Heart left ventricle (tissue), 16 donors: ENCODE measurements around the gene GRIP2. TPM values are rescaled to one million over a fixed set of nuclear protein-coding genes. Genes with fewer than 3 reads are reported as not detected.

ENCODE experiments used
- ATAC-seq, 4 donors: fragments of 200-7000 bp; cut with Tn5 transposase; one replicate each; pipeline ENCODE4 v1.9.1; 2020 to 2022; ENCODE audit warnings: moderate library complexity in 4 of 4, mild to moderate bottlenecking in 3 of 4, moderate number of reproducible peaks in 1 of 4
- DNase-seq, 5 donors: peaks; one replicate each; pipeline ENCODE4 v3.0.0-alpha.2; 2020
- H3K27ac ChIP-seq, 12 donors: fragments of 200-600 bp; sonication (generic) in 4 of 12; one replicate each; pipeline versions ENCODE4 v1.5.0 to v1.8.0; 2016 to 2022; ENCODE audit warnings: mild to moderate bottlenecking in 2 of 12
- H3K27me3 ChIP-seq, 9 donors: fragments of 200-600 bp; sonication (generic) in 2 of 9; one replicate each; pipeline versions ENCODE4 v1.5.1 to v1.8.0; 2016 to 2022; ENCODE audit warnings: mild to moderate bottlenecking in 3 of 9
- H3K36me3 ChIP-seq, 9 donors: fragments of 200-600 bp; sonication (generic) in 2 of 9; one replicate each; pipeline versions ENCODE4 v1.5.0 to v1.8.0; 2018 to 2022; ENCODE audit warnings: mild to moderate bottlenecking in 2 of 9
- H3K4me1 ChIP-seq, 12 donors: fragments of 200-600 bp; sonication (generic) in 4 of 12; one replicate each; pipeline versions ENCODE4 v1.5.0 to v1.8.0; 2016 to 2022; ENCODE audit warnings: mild to moderate bottlenecking in 3 of 12
- H3K4me3 ChIP-seq, 12 donors: fragments of 200-600 bp; sonication (generic) in 4 of 12; one replicate each; pipeline versions ENCODE4 v1.5.0 to v1.8.0; 2017 to 2022; ENCODE audit warnings: mild to moderate bottlenecking in 9 of 12, moderate library complexity in 4 of 12
- H3K9me3 ChIP-seq, 12 donors: fragments of 200-600 bp; sonication (generic) in 4 of 12; one replicate each; pipeline versions ENCODE4 v1.5.0 to v1.8.0; 2016 to 2022; ENCODE audit warnings: mild to moderate bottlenecking in 1 of 12
- POLR2A ChIP-seq, 2 donors: fragments of 450-650 bp; IDR thresholded peaks; one replicate each; pipeline ENCODE4 v1.6.1; 2017; ENCODE audit warnings: antibody characterized with exemption in 2 of 2, mild to moderate bottlenecking in 2 of 2, moderate library complexity in 2 of 2
- WGBS, 4 donors: extraction: QIAGEN DNeasy Blood & Tissue Kit in 2 of 4; methylation state at CpG; one replicate each; pipeline versions ENCODE4 v1.1.5 to v1.1.7; 2013 to 2018; 5-methylcytosine and 5-hydroxymethylcytosine counted together
- intact Hi-C, 10 donors: fragments of 100-400 bp; cut with DNase I; formaldehyde crosslinking; loops; one replicate each; pipeline versions ENCODE4 v1.11.1 to v1.14.2; 2022
- polyA plus RNA-seq, 2 donors: library from polyadenylated mRNA; stranded (reverse); fragments of 200-250 nt; gene quantifications; one replicate each; pipeline ENCODE4 v1.2.3, GENCODE V29; 2013
- total RNA-seq, 9 donors: library from RNA; depleted of rRNA in 2 of 9; stranded (reverse); fragments of >200 nt in 2 of 9; fragmentation: NEBNext Ultra II Directional in 3 of 9; extraction: Animal tissue kit (Norgen Biotek cat#: 25700) in 3 of 9; gene quantifications; one replicate each; pipeline versions ENCODE4 v1.1.0 to v1.2.4, GENCODE V29; 2016 to 2023
- TF ChIP-seq, protein P1 (sequence below), 12 donors: fragments of 200-600 bp; sonication (generic) in 4 of 12; IDR thresholded peaks; one replicate each; pipeline versions ENCODE4 v1.5.0 to v1.8.0; 2018 to 2022; ENCODE audit warnings: antibody characterized with exemption in 12 of 12, mild to moderate bottlenecking in 5 of 12
- donor health status: ischemic (EF 13 %, LVEDD 7.1; RV severe dilation, severe dysfunction).
- donor health status: healthy with polysubstance abuse.
- donor health status: DM: no; HTN: yes; CAD: no.
- donor health status: DM: no; HTN: no; CAD: no.
- donor health status: ischemic (EF 25% LVEDD 6.9; RV normal size, moderate dysfunction).
- donor health status: ischemic (EF 25% LVEDD 5.7; RV mildly dilated, moderate dysfunction).
- donor health status: healthy.
- donor health status: DM: yes; HTN: yes; CAD: no.
- donor health status: ischemic (EF 35%, LVEDD 5.7; RV mildly dilated, moderate dysfunction).
- donor health status: nonischemic (EF 11% LVEDD 7.7; RV severe dilation, severe dysfunction).
- donor health status: DM: yes; HTN: yes; CAD: no.
- donor health status: PGD.
- donor health status: ischemic (EF 29% LVEDD 5.4; RV normal size, mild dysfunction).
- donor health status: nonischemic (EF 23%, LVEDD 6.1; RV moderate dilation, normal function).

Gene GRIP2
- total and polyA plus RNA-seq, 11 donors = 5.8 to 56.7 (median 28.7) TPM

DNA sequence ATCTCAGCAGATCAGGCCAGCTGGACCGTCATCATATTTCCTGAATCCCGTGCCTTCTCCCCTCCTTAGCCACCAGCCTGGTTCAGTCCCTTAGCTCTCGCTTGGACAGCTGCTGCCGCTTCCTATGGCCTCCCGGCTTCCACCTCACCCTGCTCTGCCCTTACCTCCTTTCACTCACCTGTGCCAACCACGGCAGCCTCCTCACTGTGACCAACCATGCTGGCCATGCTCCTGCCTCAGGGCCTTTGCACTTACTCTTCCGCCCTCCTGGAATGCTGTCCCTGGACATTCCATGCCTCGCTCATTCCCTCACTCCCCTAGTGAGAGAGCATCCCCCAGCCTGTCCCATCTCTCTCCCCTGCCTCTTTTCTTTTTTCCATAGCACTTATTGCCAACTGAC, 19.2 kb downstream of the GRIP2 start:
- intact Hi-C loops = no loop called here
- peaks cover 0 to 35% (median 13%) of the 10 kb centered on the region in 9 donors for H3K36me3 ChIP-seq
- peaks cover 0 to 73% (median 40%) of the 10 kb centered on the region in 12 donors for H3K4me1 ChIP-seq
- no peaks in the 10 kb centered on the region for H3K9me3 ChIP-seq
- peak overlapping the region in 10 of 12 donors; percentile 75 to 96 (median 92) for H3K27ac ChIP-seq
- ATAC-seq = no peak
- no peaks in the 10 kb centered on the region for H3K27me3 ChIP-seq
- DNase-seq = peak in 3 of 5 donors; percentile 4 to 21 (median 17)
- 74 to 84% (median 80%) methylated on average over 8 of the region's 8 CpGs for WGBS, 4 donors
- no peak overlapping the region for H3K4me3 ChIP-seq
- no peak for TF ChIP-seq POLR2A (IDR thresholded peaks at IDR 0.05)
- TF ChIP-seq, protein P1, sequence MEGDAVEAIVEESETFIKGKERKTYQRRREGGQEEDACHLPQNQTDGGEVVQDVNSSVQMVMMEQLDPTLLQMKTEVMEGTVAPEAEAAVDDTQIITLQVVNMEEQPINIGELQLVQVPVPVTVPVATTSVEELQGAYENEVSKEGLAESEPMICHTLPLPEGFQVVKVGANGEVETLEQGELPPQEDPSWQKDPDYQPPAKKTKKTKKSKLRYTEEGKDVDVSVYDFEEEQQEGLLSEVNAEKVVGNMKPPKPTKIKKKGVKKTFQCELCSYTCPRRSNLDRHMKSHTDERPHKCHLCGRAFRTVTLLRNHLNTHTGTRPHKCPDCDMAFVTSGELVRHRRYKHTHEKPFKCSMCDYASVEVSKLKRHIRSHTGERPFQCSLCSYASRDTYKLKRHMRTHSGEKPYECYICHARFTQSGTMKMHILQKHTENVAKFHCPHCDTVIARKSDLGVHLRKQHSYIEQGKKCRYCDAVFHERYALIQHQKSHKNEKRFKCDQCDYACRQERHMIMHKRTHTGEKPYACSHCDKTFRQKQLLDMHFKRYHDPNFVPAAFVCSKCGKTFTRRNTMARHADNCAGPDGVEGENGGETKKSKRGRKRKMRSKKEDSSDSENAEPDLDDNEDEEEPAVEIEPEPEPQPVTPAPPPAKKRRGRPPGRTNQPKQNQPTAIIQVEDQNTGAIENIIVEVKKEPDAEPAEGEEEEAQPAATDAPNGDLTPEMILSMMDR (IDR thresholded peaks at IDR 0.05) = no peak

DNA sequence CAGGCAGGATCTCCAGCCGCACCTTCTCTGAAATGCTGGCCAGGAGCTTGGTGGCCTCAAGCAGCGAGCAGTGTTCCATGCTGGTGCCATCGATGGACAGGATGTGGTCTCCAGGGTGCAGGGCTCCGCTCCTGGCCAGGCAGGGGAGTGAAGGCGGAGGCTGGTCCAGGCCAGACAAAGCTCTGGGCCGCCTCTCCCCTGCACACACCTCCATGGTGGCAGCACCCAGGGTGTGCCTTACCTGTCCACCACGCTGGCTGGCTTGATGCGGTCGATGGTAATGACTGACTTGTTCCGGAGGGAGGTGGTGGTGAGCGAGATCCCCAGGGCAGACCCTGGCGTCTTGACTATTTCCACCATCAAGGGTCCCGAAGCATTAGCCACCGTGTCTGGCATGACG, 20.0 kb downstream of the GRIP2 start:
- no peaks in the 10 kb centered on the region for H3K27me3 ChIP-seq
- no peaks in the 10 kb centered on the region for H3K9me3 ChIP-seq
- TF ChIP-seq POLR2A (IDR thresholded peaks at IDR 0.05) = no peak
- H3K4me1 ChIP-seq = peaks cover 0 to 65% (median 33%) of the 10 kb centered on the region in 12 donors
- no peak overlapping the region for H3K4me3 ChIP-seq
- intact Hi-C loops = no loop called here
- 86 to 88% (median 87%) methylated on average over 15 of the region's 15 CpGs for WGBS, 4 donors
- H3K27ac ChIP-seq = peak overlapping the region in 7 of 12 donors; percentile 22 to 96 (median 92)
- ATAC-seq (no peak), DNase-seq (peak in 2 of 5 donors; percentile 6 to 16)
- peaks cover 0 to 44% (median 13%) of the 10 kb centered on the region in 9 donors for H3K36me3 ChIP-seq

DNA sequence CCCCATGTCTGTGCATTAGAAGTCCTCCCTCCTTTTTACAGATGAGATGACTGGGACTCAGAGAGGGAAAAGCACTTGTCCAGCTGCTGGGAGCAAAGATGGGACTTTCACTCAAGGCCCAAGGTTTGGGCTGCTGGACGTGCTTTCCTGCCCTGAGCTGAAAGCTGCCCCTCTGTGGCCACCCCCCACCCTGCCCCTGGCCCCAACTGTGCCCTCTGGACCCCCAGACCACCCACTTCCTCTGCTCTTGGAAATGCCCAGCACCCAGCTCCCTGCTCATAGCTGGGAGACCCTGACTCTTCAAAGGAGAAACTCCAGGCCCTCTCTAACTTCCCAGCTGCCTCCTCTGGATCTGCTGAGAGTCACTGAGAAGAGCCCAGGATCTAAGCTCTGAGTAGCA, 20.7 kb downstream of the GRIP2 start:
- no peak overlapping the region for H3K4me3 ChIP-seq
- H3K27ac ChIP-seq = peak overlapping the region in 3 of 12 donors; percentile 20 to 93 (median 92)
- WGBS, 4 donors = 71 to 90% (median 77%) methylated on average over 1 of the region's 1 CpG
- no peak for ATAC-seq
- DNase-seq = peak in 2 of 5 donors; percentile 3 to 4
- intact Hi-C loops = loop anchor here in 3 of 10 donors (10.0 kb wide), 3 partner anchors 85 to 405 kb away; no protein-coding TSS in a partner anchor
- TF ChIP-seq, protein P1 (IDR thresholded peaks at IDR 0.05) = no peak
- TF ChIP-seq POLR2A (IDR thresholded peaks at IDR 0.05) = no peak
- H3K27me3 ChIP-seq = no peaks in the 10 kb centered on the region
- peaks cover 0 to 50% (median 13%) of the 10 kb centered on the region in 9 donors for H3K36me3 ChIP-seq
- peaks cover 0 to 57% (median 27%) of the 10 kb centered on the region in 12 donors for H3K4me1 ChIP-seq
- no peaks in the 10 kb centered on the region for H3K9me3 ChIP-seq

DNA sequence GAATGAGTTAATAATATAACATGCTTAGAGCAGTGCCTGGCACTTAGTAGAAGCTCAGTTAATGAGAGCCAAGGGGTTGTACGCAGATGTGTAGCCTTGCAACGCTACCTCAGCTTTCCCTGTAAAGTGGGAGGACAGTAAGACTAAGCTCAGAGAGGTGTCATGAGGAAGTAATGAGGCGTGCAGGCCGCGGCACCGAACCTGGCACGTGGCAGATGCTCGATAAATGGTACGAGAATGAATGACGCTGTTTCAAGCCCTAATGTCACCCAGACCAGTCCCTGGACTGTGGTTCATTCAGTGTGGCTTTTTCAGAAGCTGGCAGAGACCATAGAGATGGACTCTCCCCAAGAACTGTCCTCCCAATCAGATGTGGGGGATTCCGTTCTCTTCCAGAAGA, 21.2 kb downstream of the GRIP2 start:
- no peak for ATAC-seq
- intact Hi-C loops = loop anchor here in 3 of 10 donors (10.0 kb wide), 3 partner anchors 86 to 406 kb away; no protein-coding TSS in a partner anchor
- no peak for TF ChIP-seq POLR2A (IDR thresholded peaks at IDR 0.05)
- TF ChIP-seq, protein P1 (IDR thresholded peaks at IDR 0.05) = no peak

More for the DNA sequence above, 21.2 kb downstream of the GRIP2 start:
- no peaks in the 10 kb centered on the region for H3K9me3 ChIP-seq
- WGBS, 4 donors = 91 to 96% (median 93%) methylated on average over 11 of the region's 11 CpGs
- H3K4me3 ChIP-seq = no peak overlapping the region
- peak overlapping the region in 5 of 12 donors; percentile 18 to 93 (median 34) for H3K27ac ChIP-seq
- DNase-seq = peak in 2 of 5 donors; percentile 2 to 3
- H3K36me3 ChIP-seq = peaks cover 0 to 55% (median 13%) of the 10 kb centered on the region in 9 donors
- peaks cover 0 to 52% (median 24%) of the 10 kb centered on the region in 12 donors for H3K4me1 ChIP-seq
- no peaks in the 10 kb centered on the region for H3K27me3 ChIP-seq
